H1 (cell line): ENCODE measurements around the gene IKZF3.

ENCODE experiments used
- PHF8 ChIP-seq: fragments of 200-600 bp; sonication (generic); conservative IDR thresholded peaks from 2 replicates; pipeline ENCODE4 v1.7.1; 2012; ENCODE audit warnings: low read depth, mild to moderate bottlenecking, inconsistent platforms, low read length, moderate library complexity
- SP1 ChIP-seq: IDR thresholded peaks from 2 replicates; pipeline ENCODE4 v1.6.1; 2011; ENCODE audit warnings: low read depth, low read length

GRCh38 chr17:39836117-39836516, 28.0 kb downstream of the IKZF3 start:
- TF ChIP-seq PHF8 (no peak), SP1 (no peak)
